ENCODE data around the gene RIBC1.

The RIBC1 gene

DNA sequence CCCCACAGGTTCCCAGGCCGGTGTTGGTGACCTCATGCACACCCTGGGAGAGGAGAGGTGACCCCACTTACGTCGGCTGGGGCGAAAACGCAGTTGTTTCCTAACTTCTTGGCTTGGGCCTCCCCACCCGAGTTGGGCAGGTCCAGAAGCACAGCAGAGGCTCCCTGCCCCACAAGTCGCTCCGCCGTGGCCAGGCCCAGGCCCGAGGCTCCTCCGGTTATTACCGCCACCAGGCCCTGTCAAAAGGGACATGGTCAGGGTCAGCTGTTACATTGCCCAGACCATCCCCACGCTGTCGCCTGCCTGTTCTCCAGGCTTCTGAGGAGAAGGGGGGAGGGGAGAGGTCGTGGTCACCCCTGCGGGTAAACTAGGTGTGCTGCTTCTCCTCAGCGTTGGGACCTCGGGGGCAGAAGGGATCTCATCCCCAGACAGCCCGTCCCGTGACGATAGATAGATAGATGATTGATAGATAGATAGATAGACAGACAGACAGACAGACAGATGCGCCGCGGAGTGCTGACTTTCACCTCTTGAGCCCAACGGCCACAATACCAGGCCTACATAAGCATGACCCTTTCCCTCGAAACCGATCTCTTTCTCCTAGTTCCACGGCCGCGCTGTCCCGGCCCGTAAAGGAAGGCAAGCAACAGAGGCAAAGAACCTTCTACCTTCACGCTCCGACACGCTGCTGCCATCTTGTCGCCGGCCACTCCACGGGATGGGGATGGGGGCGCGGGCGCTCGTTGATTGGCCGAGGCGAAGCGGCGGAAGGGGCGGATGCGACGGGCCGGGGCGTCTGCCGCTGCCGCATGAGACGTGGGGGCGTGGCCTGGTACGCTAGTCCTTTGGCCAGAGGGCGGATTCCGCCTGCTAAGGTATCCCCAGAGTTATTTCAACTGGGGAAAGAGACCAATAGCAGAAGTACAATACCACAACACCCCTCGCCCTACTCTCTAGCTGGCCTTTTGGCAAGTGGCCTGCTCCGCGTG lies 11.3 kb downstream of the RIBC1 start, which contains the start of gene HSD17B10:
Gene HSD17B10 (minus strand): TSS at position 720 of the 989 bp plus-strand sequence. CDS start 25 bp downstream, at position 695.
- H3K27ac ChIP-seq (ENCODE audit: extremely low read depth, low read depth, low read length): peak within 1 kb of the TSS; percentile 38; the same call in 1 of the 2 replicates
- CTCF ChIA-PET: interaction anchor here (0.8 to 5.4 kb wide), 6 partner anchors 9 to 121 kb away, joined by 4 to 87 read pairs (median 12); partner anchors contain the start of genes RIBC1 and SMC1A
- H3K4me1 ChIP-seq (ENCODE audit: control insufficient read depth, insufficient read depth, low read length): no peaks in the 10 kb centered on the region
- no peaks in the 10 kb centered on the region for H3K9me3 ChIP-seq (ENCODE audit: control insufficient read depth, insufficient read depth, low read depth, low read length)
- peak within 1 kb of the TSS; percentile 63 for H3K4me3 ChIP-seq (ENCODE audit: low read depth, low read length)
- POLR2A ChIA-PET: interaction anchor here (0.5 to 3.8 kb wide), 3 partner anchors 11 to 523 kb away, joined by 3 to 35 read pairs (median 3); partner anchors contain the start of genes RIBC1 and SMC1A
- H3K36me3 ChIP-seq (ENCODE audit: control insufficient read depth in 2 of 2, insufficient read depth in 1 of 2, low read length in 2 of 2): peaks cover 0 to 35% of the 10 kb centered on the region in 2 experiments; a peak in 2 of 3 replicates
- 0 out of 2 replicates have a peak, but pooled peaks have one; percentile 45 for TF ChIP-seq KLF10 (tag by site-specific recombination; IDR thresholded peaks at IDR 0.05)
- TF ChIP-seq ZNF48 (tag by site-specific recombination; IDR thresholded peaks at IDR 0.05): no peak
- TF ChIP-seq ZFP69B (tag by site-specific recombination; IDR thresholded peaks at IDR 0.05): no peak
- no peak for TF ChIP-seq ZNF19 (tag by site-specific recombination; IDR thresholded peaks at IDR 0.05; ENCODE audit: low read depth)
- peak; percentile 62 for TF ChIP-seq ZNF335 (tag by site-specific recombination; conservative IDR thresholded peaks at IDR 0.05)
- TF ChIP-seq ZNF426 (tag by site-specific recombination; IDR thresholded peaks at IDR 0.05): no peak
- TF ChIP-seq ZNF624 (tag by site-specific recombination; IDR thresholded peaks at IDR 0.05): no peak
- TF ChIP-seq, protein P1, sequence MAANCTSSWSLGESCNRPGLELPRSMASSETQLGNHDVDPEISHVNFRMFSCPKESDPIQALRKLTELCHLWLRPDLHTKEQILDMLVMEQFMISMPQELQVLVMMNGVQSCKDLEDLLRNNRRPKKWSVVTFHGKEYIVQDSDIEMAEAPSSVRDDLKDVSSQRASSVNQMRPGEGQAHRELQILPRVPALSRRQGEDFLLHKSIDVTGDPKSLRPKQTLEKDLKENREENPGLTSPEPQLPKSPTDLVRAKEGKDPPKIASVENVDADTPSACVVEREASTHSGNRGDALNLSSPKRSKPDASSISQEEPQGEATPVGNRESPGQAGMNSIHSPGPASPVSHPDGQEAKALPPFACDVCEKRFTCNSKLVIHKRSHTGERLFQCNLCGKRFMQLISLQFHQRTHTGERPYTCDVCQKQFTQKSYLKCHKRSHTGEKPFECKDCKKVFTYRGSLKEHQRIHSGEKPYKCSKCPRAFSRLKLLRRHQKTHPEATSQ (tag by site-specific recombination; IDR thresholded peaks at IDR 0.05): no peak
- no peak for TF ChIP-seq ZBTB1 (tag by site-specific recombination; IDR thresholded peaks at IDR 0.05)
- no peak for TF ChIP-seq TRIM28 (IDR thresholded peaks at IDR 0.05; ENCODE audit: borderline replicate concordance, low read length)
- no peak for TF ChIP-seq ZNF211 (tag by site-specific recombination; IDR thresholded peaks at IDR 0.05; ENCODE audit: low read depth)
- TF ChIP-seq, protein P2, sequence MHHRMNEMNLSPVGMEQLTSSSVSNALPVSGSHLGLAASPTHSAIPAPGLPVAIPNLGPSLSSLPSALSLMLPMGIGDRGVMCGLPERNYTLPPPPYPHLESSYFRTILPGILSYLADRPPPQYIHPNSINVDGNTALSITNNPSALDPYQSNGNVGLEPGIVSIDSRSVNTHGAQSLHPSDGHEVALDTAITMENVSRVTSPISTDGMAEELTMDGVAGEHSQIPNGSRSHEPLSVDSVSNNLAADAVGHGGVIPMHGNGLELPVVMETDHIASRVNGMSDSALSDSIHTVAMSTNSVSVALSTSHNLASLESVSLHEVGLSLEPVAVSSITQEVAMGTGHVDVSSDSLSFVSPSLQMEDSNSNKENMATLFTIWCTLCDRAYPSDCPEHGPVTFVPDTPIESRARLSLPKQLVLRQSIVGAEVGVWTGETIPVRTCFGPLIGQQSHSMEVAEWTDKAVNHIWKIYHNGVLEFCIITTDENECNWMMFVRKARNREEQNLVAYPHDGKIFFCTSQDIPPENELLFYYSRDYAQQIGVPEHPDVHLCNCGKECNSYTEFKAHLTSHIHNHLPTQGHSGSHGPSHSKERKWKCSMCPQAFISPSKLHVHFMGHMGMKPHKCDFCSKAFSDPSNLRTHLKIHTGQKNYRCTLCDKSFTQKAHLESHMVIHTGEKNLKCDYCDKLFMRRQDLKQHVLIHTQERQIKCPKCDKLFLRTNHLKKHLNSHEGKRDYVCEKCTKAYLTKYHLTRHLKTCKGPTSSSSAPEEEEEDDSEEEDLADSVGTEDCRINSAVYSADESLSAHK (tag by site-specific recombination; IDR thresholded peaks at IDR 0.05): no peak
- TF ChIP-seq MEIS1 (CRISPR knock-in tag; IDR thresholded peaks at IDR 0.05; ENCODE audit: borderline replicate concordance): no peak
- TF ChIP-seq, protein P3, sequence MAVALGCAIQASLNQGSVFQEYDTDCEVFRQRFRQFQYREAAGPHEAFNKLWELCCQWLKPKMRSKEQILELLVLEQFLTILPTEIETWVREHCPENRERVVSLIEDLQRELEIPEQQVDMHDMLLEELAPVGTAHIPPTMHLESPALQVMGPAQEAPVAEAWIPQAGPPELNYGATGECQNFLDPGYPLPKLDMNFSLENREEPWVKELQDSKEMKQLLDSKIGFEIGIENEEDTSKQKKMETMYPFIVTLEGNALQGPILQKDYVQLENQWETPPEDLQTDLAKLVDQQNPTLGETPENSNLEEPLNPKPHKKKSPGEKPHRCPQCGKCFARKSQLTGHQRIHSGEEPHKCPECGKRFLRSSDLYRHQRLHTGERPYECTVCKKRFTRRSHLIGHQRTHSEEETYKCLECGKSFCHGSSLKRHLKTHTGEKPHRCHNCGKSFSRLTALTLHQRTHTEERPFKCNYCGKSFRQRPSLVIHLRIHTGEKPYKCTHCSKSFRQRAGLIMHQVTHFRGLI (tag by site-specific recombination; IDR thresholded peaks at IDR 0.05): no peak
- no peak for TF ChIP-seq ZNF175 (tag by site-specific recombination; IDR thresholded peaks at IDR 0.05)
- no peak for TF ChIP-seq ZNF621 (tag by site-specific recombination; IDR thresholded peaks at IDR 0.05)
- TF ChIP-seq GLI2 (tag by site-specific recombination; IDR thresholded peaks at IDR 0.05; ENCODE audit: borderline replicate concordance, low read depth): no peak
- no peak for TF ChIP-seq MYNN (tag by site-specific recombination; IDR thresholded peaks at IDR 0.05; ENCODE audit: borderline replicate concordance)
- TF ChIP-seq ZNF274 (IDR thresholded peaks at IDR 0.05; ENCODE audit: low read length): no peak
- TF ChIP-seq ZNF274 (tag by site-specific recombination; IDR thresholded peaks at IDR 0.05; ENCODE audit: borderline replicate concordance): no peak
- TF ChIP-seq ZNF785 (tag by site-specific recombination; IDR thresholded peaks at IDR 0.05): no peak
- TF ChIP-seq ZNF394 (tag by site-specific recombination; IDR thresholded peaks at IDR 0.05; ENCODE audit: borderline replicate concordance): no peak
- TF ChIP-seq ZNF223 (tag by site-specific recombination; IDR thresholded peaks at IDR 0.05): no peak
- TF ChIP-seq, protein P4, sequence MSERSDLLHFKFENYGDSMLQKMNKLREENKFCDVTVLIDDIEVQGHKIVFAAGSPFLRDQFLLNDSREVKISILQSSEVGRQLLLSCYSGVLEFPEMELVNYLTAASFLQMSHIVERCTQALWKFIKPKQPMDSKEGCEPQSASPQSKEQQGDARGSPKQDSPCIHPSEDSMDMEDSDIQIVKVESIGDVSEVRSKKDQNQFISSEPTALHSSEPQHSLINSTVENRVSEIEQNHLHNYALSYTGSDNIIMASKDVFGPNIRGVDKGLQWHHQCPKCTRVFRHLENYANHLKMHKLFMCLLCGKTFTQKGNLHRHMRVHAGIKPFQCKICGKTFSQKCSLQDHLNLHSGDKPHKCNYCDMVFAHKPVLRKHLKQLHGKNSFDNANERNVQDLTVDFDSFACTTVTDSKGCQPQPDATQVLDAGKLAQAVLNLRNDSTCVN (tag by site-specific recombination; optimal IDR thresholded peaks at IDR 0.05): peak; percentile 19
- TF ChIP-seq, protein P5, sequence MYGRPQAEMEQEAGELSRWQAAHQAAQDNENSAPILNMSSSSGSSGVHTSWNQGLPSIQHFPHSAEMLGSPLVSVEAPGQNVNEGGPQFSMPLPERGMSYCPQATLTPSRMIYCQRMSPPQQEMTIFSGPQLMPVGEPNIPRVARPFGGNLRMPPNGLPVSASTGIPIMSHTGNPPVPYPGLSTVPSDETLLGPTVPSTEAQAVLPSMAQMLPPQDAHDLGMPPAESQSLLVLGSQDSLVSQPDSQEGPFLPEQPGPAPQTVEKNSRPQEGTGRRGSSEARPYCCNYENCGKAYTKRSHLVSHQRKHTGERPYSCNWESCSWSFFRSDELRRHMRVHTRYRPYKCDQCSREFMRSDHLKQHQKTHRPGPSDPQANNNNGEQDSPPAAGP (tag by site-specific recombination; IDR thresholded peaks at IDR 0.05): no peak
- no peak for TF ChIP-seq ZNF830 (tag by site-specific recombination; IDR thresholded peaks at IDR 0.05; ENCODE audit: low read depth)
- TF ChIP-seq, protein P6, sequence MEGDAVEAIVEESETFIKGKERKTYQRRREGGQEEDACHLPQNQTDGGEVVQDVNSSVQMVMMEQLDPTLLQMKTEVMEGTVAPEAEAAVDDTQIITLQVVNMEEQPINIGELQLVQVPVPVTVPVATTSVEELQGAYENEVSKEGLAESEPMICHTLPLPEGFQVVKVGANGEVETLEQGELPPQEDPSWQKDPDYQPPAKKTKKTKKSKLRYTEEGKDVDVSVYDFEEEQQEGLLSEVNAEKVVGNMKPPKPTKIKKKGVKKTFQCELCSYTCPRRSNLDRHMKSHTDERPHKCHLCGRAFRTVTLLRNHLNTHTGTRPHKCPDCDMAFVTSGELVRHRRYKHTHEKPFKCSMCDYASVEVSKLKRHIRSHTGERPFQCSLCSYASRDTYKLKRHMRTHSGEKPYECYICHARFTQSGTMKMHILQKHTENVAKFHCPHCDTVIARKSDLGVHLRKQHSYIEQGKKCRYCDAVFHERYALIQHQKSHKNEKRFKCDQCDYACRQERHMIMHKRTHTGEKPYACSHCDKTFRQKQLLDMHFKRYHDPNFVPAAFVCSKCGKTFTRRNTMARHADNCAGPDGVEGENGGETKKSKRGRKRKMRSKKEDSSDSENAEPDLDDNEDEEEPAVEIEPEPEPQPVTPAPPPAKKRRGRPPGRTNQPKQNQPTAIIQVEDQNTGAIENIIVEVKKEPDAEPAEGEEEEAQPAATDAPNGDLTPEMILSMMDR (tag by site-specific recombination; IDR thresholded peaks at IDR 0.05): no peak

Data from HEK293 (cell line).